ENCODE results near the gene DOK1. TPM values are rescaled to one million over a fixed set of nuclear protein-coding genes. Genes with fewer than 3 reads are reported as not detected.
A peak's percentile ranks its signal among the peaks of the same experiment; 100 is the strongest.

Gene DOK1
- total RNA-seq, 1 experiment from 2014 or later, result 15.0 TPM

DNA sequence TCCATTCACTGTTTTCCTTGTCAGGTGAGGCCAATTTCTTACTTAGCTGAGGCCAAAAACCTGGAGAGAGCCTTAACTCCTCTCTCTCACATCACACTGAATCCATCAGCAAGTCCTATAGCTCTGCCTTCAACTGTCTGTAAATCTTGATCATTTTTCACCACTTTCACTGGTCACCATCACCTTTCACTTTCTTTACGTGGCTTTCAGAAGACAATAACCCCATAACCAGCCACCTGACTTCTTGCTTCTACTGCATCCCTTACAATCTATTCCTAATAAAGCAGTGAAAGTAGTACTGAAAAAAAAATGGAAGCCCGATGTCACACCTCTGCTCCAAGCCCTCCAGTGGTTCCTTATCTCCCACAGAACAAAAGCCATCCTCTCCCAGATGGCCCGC lies 8.5 kb upstream of the DOK1 start:
- no TSS peak for BruUV-seq (replicated peaks)
- no peaks in the 10 kb centered on the region for H3K36me3 ChIP-seq (ENCODE audit: low read depth)
- no peaks in the 10 kb centered on the region for H3K9me2 ChIP-seq (ENCODE audit: insufficient read depth)
- no peaks in the 10 kb centered on the region for H4K20me1 ChIP-seq (ENCODE audit: insufficient read depth)
- DNase-seq, result no peak
- peaks cover 23% of the 10 kb centered on the region; the same call in 1 of the 2 replicates for H3F3A ChIP-seq (ENCODE audit: insufficient read depth, low read depth)
- H3K4me1 ChIP-seq (replicated peaks; ENCODE audit: insufficient read depth), result peaks cover 12% of the 10 kb centered on the region
- H3K79me2 ChIP-seq (ENCODE audit: low read depth), result peaks cover 15% of the 10 kb centered on the region
- H3K27ac ChIP-seq, result no peak overlapping the region
- TF ChIP-seq EZH2 (IDR thresholded peaks at IDR 0.05; ENCODE audit: low read depth), result no peak
- TF ChIP-seq, protein P1, sequence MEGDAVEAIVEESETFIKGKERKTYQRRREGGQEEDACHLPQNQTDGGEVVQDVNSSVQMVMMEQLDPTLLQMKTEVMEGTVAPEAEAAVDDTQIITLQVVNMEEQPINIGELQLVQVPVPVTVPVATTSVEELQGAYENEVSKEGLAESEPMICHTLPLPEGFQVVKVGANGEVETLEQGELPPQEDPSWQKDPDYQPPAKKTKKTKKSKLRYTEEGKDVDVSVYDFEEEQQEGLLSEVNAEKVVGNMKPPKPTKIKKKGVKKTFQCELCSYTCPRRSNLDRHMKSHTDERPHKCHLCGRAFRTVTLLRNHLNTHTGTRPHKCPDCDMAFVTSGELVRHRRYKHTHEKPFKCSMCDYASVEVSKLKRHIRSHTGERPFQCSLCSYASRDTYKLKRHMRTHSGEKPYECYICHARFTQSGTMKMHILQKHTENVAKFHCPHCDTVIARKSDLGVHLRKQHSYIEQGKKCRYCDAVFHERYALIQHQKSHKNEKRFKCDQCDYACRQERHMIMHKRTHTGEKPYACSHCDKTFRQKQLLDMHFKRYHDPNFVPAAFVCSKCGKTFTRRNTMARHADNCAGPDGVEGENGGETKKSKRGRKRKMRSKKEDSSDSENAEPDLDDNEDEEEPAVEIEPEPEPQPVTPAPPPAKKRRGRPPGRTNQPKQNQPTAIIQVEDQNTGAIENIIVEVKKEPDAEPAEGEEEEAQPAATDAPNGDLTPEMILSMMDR (conservative IDR thresholded peaks at IDR 0.05), result no peak
- intact Hi-C loops (cut with micrococcal nuclease; ENCODE audit: unreplicated experiment), result loop anchor here (5.0 kb wide), 1 partner anchor 64 kb away; the partner anchor contains the start of genes CCDC142 and TTC31
- no peak overlapping the region for H2AFZ ChIP-seq
- ChIA-PET CTCF (no interaction called here), POLR2A (ENCODE audit: unreplicated experiment) (no interaction called here)
- H3K4me3 ChIP-seq, result no peak overlapping the region
- no peak overlapping the region for H3K4me2 ChIP-seq
- H3K27me3 ChIP-seq (ENCODE audit: insufficient read depth, low read depth), result no peaks in the 10 kb centered on the region
- H3K9me3 ChIP-seq (ENCODE audit: insufficient read depth, low read depth), result no peaks in the 10 kb centered on the region

DNA sequence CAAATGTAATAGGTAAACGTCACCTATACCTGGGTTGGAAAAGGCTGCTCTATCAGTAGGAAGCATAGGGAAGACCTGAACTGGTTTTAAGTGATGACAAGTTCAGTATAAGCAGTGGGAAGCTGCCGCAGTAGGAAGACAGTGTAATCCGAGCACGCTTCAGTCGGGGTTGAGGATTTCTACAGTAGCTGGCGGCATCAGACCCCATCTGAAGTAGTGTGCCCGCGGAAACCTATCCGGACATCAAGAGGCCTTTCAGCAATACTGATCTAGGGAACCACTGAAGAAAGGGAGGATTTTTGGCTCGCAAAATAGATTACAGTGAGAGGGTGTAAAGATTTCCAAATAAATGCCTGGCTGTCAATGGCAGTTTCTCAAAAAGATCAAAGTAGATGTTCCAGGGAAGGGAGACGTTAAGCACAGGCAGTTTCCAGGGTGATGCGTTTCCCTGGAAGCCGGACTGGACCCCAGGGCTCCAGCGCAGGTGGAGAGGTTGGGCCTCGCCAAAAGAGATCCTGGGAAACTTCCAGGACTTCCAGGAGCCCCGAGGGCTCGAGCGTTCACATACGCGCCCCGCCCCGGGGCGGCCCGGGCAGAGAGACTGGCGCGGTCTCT lies 6.1 kb upstream of the DOK1 start:
- TF ChIP-seq EZH2 (IDR thresholded peaks at IDR 0.05; ENCODE audit: low read depth), result no peak
- TF ChIP-seq, protein P1 (conservative IDR thresholded peaks at IDR 0.05), result no peak
- H3K27me3 ChIP-seq (ENCODE audit: insufficient read depth, low read depth), result no peaks in the 10 kb centered on the region
- H3K9me3 ChIP-seq (ENCODE audit: insufficient read depth, low read depth), result no peaks in the 10 kb centered on the region
- peak overlapping the region; percentile 94 for H3K4me2 ChIP-seq
- peaks cover 13% of the 10 kb centered on the region for H3K4me1 ChIP-seq (replicated peaks; ENCODE audit: insufficient read depth)
- peak overlapping the region; percentile 100 for H2AFZ ChIP-seq
- no peak for DNase-seq
- TSS peak; percentile 27 for BruUV-seq (replicated peaks)
- H4K20me1 ChIP-seq (ENCODE audit: insufficient read depth), result no peaks in the 10 kb centered on the region
- peaks cover 30% of the 10 kb centered on the region; the same call in 1 of the 2 replicates for H3F3A ChIP-seq (ENCODE audit: insufficient read depth, low read depth)
- H3K27ac ChIP-seq, result no peak overlapping the region
- intact Hi-C loops (cut with micrococcal nuclease; ENCODE audit: unreplicated experiment), result loop anchor here (5.0 kb wide), 1 partner anchor 66 kb away; the partner anchor contains the start of genes CCDC142 and TTC31
- H3K79me2 ChIP-seq (ENCODE audit: low read depth), result peaks cover 16% of the 10 kb centered on the region
- H3K36me3 ChIP-seq (ENCODE audit: low read depth), result no peaks in the 10 kb centered on the region
- CTCF ChIA-PET, result no interaction called here
- no peaks in the 10 kb centered on the region for H3K9me2 ChIP-seq (ENCODE audit: insufficient read depth)
- H3K4me3 ChIP-seq, result peak overlapping the region; percentile 89; the same call in 1 of the 2 replicates
- POLR2A ChIA-PET (ENCODE audit: unreplicated experiment), result no interaction called here

DNA sequence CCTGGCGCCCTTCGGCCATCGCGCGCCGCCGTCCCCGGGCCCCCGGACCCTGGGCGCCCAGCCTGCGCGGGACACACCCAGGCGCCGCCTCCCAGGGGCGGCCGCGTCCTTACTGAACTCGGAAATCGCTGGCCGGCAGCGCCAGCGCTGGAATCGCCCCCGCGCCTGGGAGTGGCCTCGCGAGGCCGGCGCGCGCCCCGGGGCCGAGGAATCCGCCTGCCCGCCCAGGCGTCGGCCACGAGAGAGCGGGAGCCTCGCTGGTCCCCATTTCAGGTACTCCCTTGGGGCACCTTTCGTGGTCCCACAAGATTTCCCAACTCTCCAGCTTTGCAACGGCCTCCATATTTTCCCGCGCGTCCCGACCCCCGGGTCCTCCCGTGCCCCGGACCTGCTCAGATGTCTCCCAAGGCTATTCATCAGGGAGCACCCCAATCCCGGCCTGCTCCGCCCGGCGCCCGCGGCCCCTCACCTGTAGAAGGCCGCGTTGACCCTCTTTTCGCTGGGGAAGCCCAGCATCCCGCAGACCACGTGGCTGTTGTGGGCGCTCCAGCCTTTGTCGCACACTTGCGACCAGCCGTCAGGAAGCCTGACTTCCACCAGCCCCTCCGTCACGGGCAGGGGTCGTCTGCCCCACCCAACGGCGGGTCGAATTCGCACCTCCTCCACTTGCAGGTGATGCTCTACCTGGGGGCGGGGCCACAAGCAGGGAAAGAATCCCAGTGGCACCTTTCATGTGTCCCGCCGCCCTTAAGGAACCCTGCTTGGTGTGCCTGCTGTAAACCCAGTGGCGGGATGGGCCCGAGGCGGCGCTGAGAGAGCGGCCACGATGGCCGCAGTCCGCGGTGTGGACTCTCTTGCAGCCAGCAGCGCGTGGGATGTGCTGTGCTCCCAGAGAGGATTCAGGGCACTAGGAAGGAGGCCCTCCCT lies 5.4 kb upstream of the DOK1 start:
- Histone ChIP-seq H4K20me1 (ENCODE audit: insufficient read depth) (no peaks in the 10 kb centered on the region), H3K79me2 (ENCODE audit: low read depth) (peaks cover 16% of the 10 kb centered on the region), H3K27me3 (ENCODE audit: insufficient read depth, low read depth) (no peaks in the 10 kb centered on the region), H3F3A (ENCODE audit: insufficient read depth, low read depth) (peaks cover 27% of the 10 kb centered on the region; the same call in 1 of the 2 replicates), H3K9me3 (ENCODE audit: insufficient read depth, low read depth) (no peaks in the 10 kb centered on the region), H3K4me1 (replicated peaks; ENCODE audit: insufficient read depth) (peaks cover 16% of the 10 kb centered on the region), H3K9me2 (ENCODE audit: insufficient read depth) (no peaks in the 10 kb centered on the region), H3K36me3 (ENCODE audit: low read depth) (no peaks in the 10 kb centered on the region), H3K4me2 (peak overlapping the region; percentile 94), H3K4me3 (peak overlapping the region; percentile 89), H2AFZ (peak overlapping the region; percentile 100), H3K27ac (no peak overlapping the region)
- ChIA-PET POLR2A (ENCODE audit: unreplicated experiment) (no interaction called here), CTCF (no interaction called here)
- DNase-seq, result peak; percentile 49 to 72
- intact Hi-C loops (cut with micrococcal nuclease; ENCODE audit: unreplicated experiment), result loop anchor here (5.0 kb wide), 1 partner anchor 67 kb away; the partner anchor contains the start of genes CCDC142 and TTC31
- no peak for TF ChIP-seq EZH2 (IDR thresholded peaks at IDR 0.05; ENCODE audit: low read depth)
- TF ChIP-seq, protein P1 (conservative IDR thresholded peaks at IDR 0.05), result no peak
- TSS peak; percentile 57 for BruUV-seq (replicated peaks)

All from PC-9 (cell line).